H1 (cell line): Measurements from ENCODE around the gene GFY. TPM values are rescaled to one million over a fixed set of nuclear protein-coding genes. Genes with fewer than 3 reads are reported as not detected.

Experiments used
- CBX5 ChIP-seq: fragments of 300-800, 300-1000 bp; sonication (generic); IDR thresholded peaks from 2 replicates; pipeline ENCODE4 v1.7.1; 2016; ENCODE audit warnings: antibody characterized with exemption, low read length, low read depth
- CBX8 ChIP-seq: fragments of 300-800, 300-1000 bp; sonication (generic); IDR thresholded peaks from 2 replicates; pipeline ENCODE4 v1.7.1; 2016; ENCODE audit warnings: low read depth, low read length, borderline replicate concordance
- HDAC2 ChIP-seq, 2 experiments: fragments of 300-600 bp in 1 of 2; sonication (generic) in 1 of 2; IDR thresholded peaks; 2 replicates each; pipeline ENCODE4 v1.6.1; 2011 to 2012; ENCODE audit warnings: low read depth in 2 of 2, low read length in 2 of 2, mild to moderate bottlenecking in 2 of 2, moderate library complexity in 2 of 2, borderline replicate concordance in 1 of 2, inconsistent platforms in 1 of 2
- KDM4A ChIP-seq: IDR thresholded peaks from one replicate; pipeline ENCODE4 v1.7.1; 2012; ENCODE audit warnings: low read depth, mild to moderate bottlenecking, moderate library complexity, low read length, inconsistent platforms; ENCODE audit not compliant: severe bottlenecking
- MAFK ChIP-seq: IDR thresholded peaks from 2 replicates; pipeline ENCODE4 v1.6.1; 2012; ENCODE audit warnings: low read depth, mild to moderate bottlenecking, improper control_type of control experiment, low read length
- POU5F1 ChIP-seq: IDR thresholded peaks from 2 replicates; pipeline ENCODE4 v1.6.1; 2011; ENCODE audit warnings: low read depth, mild to moderate bottlenecking, low read length, moderate library complexity
- SP4 ChIP-seq: IDR thresholded peaks from 2 replicates; pipeline ENCODE4 v1.6.1; 2012; ENCODE audit warnings: low read length, inconsistent platforms
- SUZ12 ChIP-seq: fragments of 200-600 bp; sonication (generic); IDR thresholded peaks from 2 replicates; pipeline ENCODE4 v1.6.1; 2012; ENCODE audit warnings: mild to moderate bottlenecking, inconsistent platforms, low read length, moderate library complexity, mixed read lengths
- polyA plus RNA-seq, 7 experiments: library from polyadenylated mRNA; depleted of rRNA in 3 of 7; stranded (reverse) in 5 of 7; unstranded in 2 of 7; fragments of >200 nt in 5 of 7; fragments of 200-250 nt in 2 of 7; gene quantifications; 1 replicate in 5 of 7; 2 replicates in 1 of 7; 4 replicates in 1 of 7; pipeline versions ENCODE4 v1.2.1 to v1.2.3, GENCODE V29; 2011 to 2013; ENCODE audit warnings: missing spikeins in 2 of 7, mixed read lengths in 2 of 7
- total RNA-seq: library from RNA; stranded (reverse); fragmentation: NEBNext Ultra II Directional; extraction: Animal tissue kit (Norgen Biotek cat#: 25700); gene quantifications from 2 replicates; pipeline ENCODE4 v1.2.1, GENCODE V29; 2021
- TF ChIP-seq, protein P1 (sequence below): fragments of 300-600 bp; sonication (generic); IDR thresholded peaks from 2 replicates; pipeline ENCODE4 v1.7.1; 2012; ENCODE audit warnings: low read length, moderate library complexity, mild to moderate bottlenecking, inconsistent platforms; ENCODE audit not compliant: insufficient replicate concordance

GFY gene
- total and polyA plus RNA-seq, 2 of the 8 experiments (the other 6 are each of a cell fraction or from before 2014, with no cell fraction given), result 0.68 to 0.93 TPM

GRCh38 chr19:49439836-49440235, 14.6 kb downstream of the GFY start (continued):
- TF ChIP-seq, protein P1, sequence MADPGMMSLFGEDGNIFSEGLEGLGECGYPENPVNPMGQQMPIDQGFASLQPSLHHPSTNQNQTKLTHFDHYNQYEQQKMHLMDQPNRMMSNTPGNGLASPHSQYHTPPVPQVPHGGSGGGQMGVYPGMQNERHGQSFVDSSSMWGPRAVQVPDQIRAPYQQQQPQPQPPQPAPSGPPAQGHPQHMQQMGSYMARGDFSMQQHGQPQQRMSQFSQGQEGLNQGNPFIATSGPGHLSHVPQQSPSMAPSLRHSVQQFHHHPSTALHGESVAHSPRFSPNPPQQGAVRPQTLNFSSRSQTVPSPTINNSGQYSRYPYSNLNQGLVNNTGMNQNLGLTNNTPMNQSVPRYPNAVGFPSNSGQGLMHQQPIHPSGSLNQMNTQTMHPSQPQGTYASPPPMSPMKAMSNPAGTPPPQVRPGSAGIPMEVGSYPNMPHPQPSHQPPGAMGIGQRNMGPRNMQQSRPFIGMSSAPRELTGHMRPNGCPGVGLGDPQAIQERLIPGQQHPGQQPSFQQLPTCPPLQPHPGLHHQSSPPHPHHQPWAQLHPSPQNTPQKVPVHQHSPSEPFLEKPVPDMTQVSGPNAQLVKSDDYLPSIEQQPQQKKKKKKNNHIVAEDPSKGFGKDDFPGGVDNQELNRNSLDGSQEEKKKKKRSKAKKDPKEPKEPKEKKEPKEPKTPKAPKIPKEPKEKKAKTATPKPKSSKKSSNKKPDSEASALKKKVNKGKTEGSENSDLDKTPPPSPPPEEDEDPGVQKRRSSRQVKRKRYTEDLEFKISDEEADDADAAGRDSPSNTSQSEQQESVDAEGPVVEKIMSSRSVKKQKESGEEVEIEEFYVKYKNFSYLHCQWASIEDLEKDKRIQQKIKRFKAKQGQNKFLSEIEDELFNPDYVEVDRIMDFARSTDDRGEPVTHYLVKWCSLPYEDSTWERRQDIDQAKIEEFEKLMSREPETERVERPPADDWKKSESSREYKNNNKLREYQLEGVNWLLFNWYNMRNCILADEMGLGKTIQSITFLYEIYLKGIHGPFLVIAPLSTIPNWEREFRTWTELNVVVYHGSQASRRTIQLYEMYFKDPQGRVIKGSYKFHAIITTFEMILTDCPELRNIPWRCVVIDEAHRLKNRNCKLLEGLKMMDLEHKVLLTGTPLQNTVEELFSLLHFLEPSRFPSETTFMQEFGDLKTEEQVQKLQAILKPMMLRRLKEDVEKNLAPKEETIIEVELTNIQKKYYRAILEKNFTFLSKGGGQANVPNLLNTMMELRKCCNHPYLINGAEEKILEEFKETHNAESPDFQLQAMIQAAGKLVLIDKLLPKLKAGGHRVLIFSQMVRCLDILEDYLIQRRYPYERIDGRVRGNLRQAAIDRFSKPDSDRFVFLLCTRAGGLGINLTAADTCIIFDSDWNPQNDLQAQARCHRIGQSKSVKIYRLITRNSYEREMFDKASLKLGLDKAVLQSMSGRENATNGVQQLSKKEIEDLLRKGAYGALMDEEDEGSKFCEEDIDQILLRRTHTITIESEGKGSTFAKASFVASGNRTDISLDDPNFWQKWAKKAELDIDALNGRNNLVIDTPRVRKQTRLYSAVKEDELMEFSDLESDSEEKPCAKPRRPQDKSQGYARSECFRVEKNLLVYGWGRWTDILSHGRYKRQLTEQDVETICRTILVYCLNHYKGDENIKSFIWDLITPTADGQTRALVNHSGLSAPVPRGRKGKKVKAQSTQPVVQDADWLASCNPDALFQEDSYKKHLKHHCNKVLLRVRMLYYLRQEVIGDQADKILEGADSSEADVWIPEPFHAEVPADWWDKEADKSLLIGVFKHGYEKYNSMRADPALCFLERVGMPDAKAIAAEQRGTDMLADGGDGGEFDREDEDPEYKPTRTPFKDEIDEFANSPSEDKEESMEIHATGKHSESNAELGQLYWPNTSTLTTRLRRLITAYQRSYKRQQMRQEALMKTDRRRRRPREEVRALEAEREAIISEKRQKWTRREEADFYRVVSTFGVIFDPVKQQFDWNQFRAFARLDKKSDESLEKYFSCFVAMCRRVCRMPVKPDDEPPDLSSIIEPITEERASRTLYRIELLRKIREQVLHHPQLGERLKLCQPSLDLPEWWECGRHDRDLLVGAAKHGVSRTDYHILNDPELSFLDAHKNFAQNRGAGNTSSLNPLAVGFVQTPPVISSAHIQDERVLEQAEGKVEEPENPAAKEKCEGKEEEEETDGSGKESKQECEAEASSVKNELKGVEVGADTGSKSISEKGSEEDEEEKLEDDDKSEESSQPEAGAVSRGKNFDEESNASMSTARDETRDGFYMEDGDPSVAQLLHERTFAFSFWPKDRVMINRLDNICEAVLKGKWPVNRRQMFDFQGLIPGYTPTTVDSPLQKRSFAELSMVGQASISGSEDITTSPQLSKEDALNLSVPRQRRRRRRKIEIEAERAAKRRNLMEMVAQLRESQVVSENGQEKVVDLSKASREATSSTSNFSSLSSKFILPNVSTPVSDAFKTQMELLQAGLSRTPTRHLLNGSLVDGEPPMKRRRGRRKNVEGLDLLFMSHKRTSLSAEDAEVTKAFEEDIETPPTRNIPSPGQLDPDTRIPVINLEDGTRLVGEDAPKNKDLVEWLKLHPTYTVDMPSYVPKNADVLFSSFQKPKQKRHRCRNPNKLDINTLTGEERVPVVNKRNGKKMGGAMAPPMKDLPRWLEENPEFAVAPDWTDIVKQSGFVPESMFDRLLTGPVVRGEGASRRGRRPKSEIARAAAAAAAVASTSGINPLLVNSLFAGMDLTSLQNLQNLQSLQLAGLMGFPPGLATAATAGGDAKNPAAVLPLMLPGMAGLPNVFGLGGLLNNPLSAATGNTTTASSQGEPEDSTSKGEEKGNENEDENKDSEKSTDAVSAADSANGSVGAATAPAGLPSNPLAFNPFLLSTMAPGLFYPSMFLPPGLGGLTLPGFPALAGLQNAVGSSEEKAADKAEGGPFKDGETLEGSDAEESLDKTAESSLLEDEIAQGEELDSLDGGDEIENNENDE, result no peak
- TF ChIP-seq CBX5 (no peak), MAFK (no peak), CBX8 (no peak), POU5F1 (no peak), SUZ12 (no peak), HDAC2 (IDR thresholded peaks at IDR 0.05; ENCODE audit: borderline replicate concordance in 1 of 2, low read depth in 2 of 2, low read length in 2 of 2) (no peak), SP4 (no peak), KDM4A (no peak)
